H9 (cell line): ENCODE measurements around the gene C1orf105. TPM values are rescaled to one million over a fixed set of nuclear protein-coding genes. Genes with fewer than 3 reads are reported as not detected.

ENCODE experiments used
- DNase-seq: peaks from one replicate; pipeline ENCODE4 v3.0.0-alpha.2; 2017
- H2AFZ ChIP-seq: one replicate; pipeline ENCODE4 v1.6.1; 2013; ENCODE audit warnings: mild to moderate bottlenecking, low read length, control low read depth, moderate library complexity
- H2AK5ac ChIP-seq: 2 replicates; pipeline ENCODE4 v1.6.1; 2013; ENCODE audit warnings: low read length, control low read depth, mixed read lengths; ENCODE audit not compliant: insufficient read length
- H2BK120ac ChIP-seq: one replicate; pipeline ENCODE4 v1.6.1; 2013; ENCODE audit warnings: low read depth, mild to moderate bottlenecking, low read length, control low read depth, inconsistent platforms; ENCODE audit not compliant: poor library complexity, severe bottlenecking
- H2BK12ac ChIP-seq: 2 replicates; pipeline ENCODE4 v1.6.1; 2013; ENCODE audit warnings: low read length, control low read depth, mixed read lengths, low read depth; ENCODE audit not compliant: insufficient read length
- H2BK15ac ChIP-seq: 2 replicates; pipeline ENCODE4 v1.6.1; 2013; ENCODE audit warnings: low read depth, low read length, control low read depth
- H2BK20ac ChIP-seq: one replicate; pipeline ENCODE4 v1.6.1; 2013; ENCODE audit warnings: low read depth, mild to moderate bottlenecking, low read length, control low read depth, inconsistent platforms; ENCODE audit not compliant: poor library complexity, severe bottlenecking
- H2BK5ac ChIP-seq: 2 replicates; pipeline ENCODE4 v1.6.1; 2013; ENCODE audit warnings: low read length, control low read depth, mixed read lengths; ENCODE audit not compliant: insufficient read length
- H3K14ac ChIP-seq: 2 replicates; pipeline ENCODE4 v1.6.1; 2013; ENCODE audit warnings: low read length, control low read depth; ENCODE audit not compliant: insufficient read depth
- H3K18ac ChIP-seq: 2 replicates; pipeline ENCODE4 v1.6.1; 2013; ENCODE audit warnings: low read depth, mild to moderate bottlenecking, mixed read lengths, low read length, control low read depth; ENCODE audit not compliant: insufficient read length
- H3K23ac ChIP-seq: 2 replicates; pipeline ENCODE4 v1.6.1; 2013; ENCODE audit warnings: low read length, control low read depth, mixed read lengths, low read depth; ENCODE audit not compliant: insufficient read length
- H3K23me2 ChIP-seq: 2 replicates; pipeline ENCODE4 v1.6.1; 2013; ENCODE audit warnings: low read depth, mild to moderate bottlenecking, mixed read lengths, low read length, control low read depth; ENCODE audit not compliant: insufficient read length, poor library complexity, severe bottlenecking
- H3K27ac ChIP-seq: 2 replicates; pipeline ENCODE4 v1.5.1; 2013; ENCODE audit warnings: low read length, control low read depth, mixed read lengths, low read depth; ENCODE audit not compliant: insufficient read length
- H3K27me3 ChIP-seq: 2 replicates; pipeline ENCODE4 v1.6.1; 2013; ENCODE audit warnings: low read length, control low read depth, inconsistent platforms; ENCODE audit not compliant: insufficient read depth
- H3K4ac ChIP-seq: 2 replicates; pipeline ENCODE4 v1.6.1; 2013; ENCODE audit warnings: low read depth, mild to moderate bottlenecking, control low read depth, inconsistent platforms, low read length, moderate library complexity
- H3K4me1 ChIP-seq: 2 replicates; pipeline ENCODE4 v1.6.1; 2013; ENCODE audit warnings: low read length, control low read depth, inconsistent platforms; ENCODE audit not compliant: insufficient read depth
- H3K4me2 ChIP-seq: 2 replicates; pipeline ENCODE4 v1.6.1; 2013; ENCODE audit warnings: low read length, control low read depth, mixed read lengths; ENCODE audit not compliant: insufficient read length, insufficient read depth
- H3K56ac ChIP-seq: 2 replicates; pipeline ENCODE4 v1.6.1; 2013; ENCODE audit warnings: low read depth, mild to moderate bottlenecking, mixed read lengths, low read length, control low read depth; ENCODE audit not compliant: insufficient read length
- H3K79me1 ChIP-seq: 2 replicates; pipeline ENCODE4 v1.6.1; 2013; ENCODE audit warnings: low read depth, mild to moderate bottlenecking, moderate library complexity, low read length, control low read depth, inconsistent platforms; ENCODE audit not compliant: insufficient read depth, poor library complexity, severe bottlenecking
- H3K79me2 ChIP-seq: 2 replicates; pipeline ENCODE4 v1.6.1; 2013; ENCODE audit warnings: low read length, control low read depth, inconsistent platforms; ENCODE audit not compliant: insufficient read depth
- H3K9ac ChIP-seq: 2 replicates; pipeline ENCODE4 v1.6.1; 2013; ENCODE audit warnings: low read length, control low read depth, mixed read lengths; ENCODE audit not compliant: insufficient read length; ENCODE audit errors: extremely low read depth
- H3K9me3 ChIP-seq: one replicate; pipeline ENCODE4 v1.6.1; 2013; ENCODE audit warnings: low read depth, low read length, inconsistent platforms; ENCODE audit not compliant: control insufficient read depth
- H3T11ph ChIP-seq: one replicate; pipeline ENCODE4 v1.6.1; 2013; ENCODE audit warnings: mild to moderate bottlenecking, low read length, control low read depth, inconsistent platforms
- H4K20me1 ChIP-seq: one replicate; pipeline ENCODE4 v1.6.1; 2013; ENCODE audit not compliant: control insufficient read depth, insufficient read length, insufficient read depth
- H4K5ac ChIP-seq: 2 replicates; pipeline ENCODE4 v1.6.1; 2013; ENCODE audit warnings: low read depth, mild to moderate bottlenecking, mixed read lengths, low read length, control low read depth; ENCODE audit not compliant: insufficient read length
- H4K8ac ChIP-seq: replicated peaks from 2 replicates; pipeline ENCODE4 v1.6.1; 2013; ENCODE audit warnings: low read length, control low read depth, mixed read lengths, low read depth; ENCODE audit not compliant: insufficient read length
- H4K91ac ChIP-seq: 2 replicates; pipeline ENCODE4 v1.6.1; 2013; ENCODE audit warnings: low read depth, mild to moderate bottlenecking, moderate library complexity, mixed read lengths, low read length, control low read depth; ENCODE audit not compliant: insufficient read length
- H3K27ac Mint-ChIP-seq, 3 experiments: 2 replicates in 2 of 3; 3 replicates in 1 of 3; pipeline ENCODE4 v1.8.0; 2020 to 2021; ENCODE audit warnings: mixed read lengths in 3 of 3, mild to moderate bottlenecking in 1 of 3, moderate library complexity in 1 of 3
- H3K27me3 Mint-ChIP-seq: 2 replicates; pipeline ENCODE4 v1.8.0; 2021; ENCODE audit warnings: low read depth, mild to moderate bottlenecking, moderate library complexity, mixed read lengths
- H3K36me3 Mint-ChIP-seq, 3 experiments: 2 replicates in 2 of 3; 3 replicates in 1 of 3; pipeline ENCODE4 v1.8.0; 2020 to 2021; ENCODE audit warnings: low read depth in 3 of 3, mixed read lengths in 3 of 3; ENCODE audit not compliant: insufficient read depth in 1 of 3
- H3K4me1 Mint-ChIP-seq, 2 experiments: 2 replicates each; pipeline ENCODE4 v1.8.0; 2020; ENCODE audit warnings: mixed read lengths in 2 of 2
- H3K4me3 Mint-ChIP-seq, 2 experiments: 2 replicates in 1 of 2; 3 replicates in 1 of 2; pipeline ENCODE4 v1.8.0; 2020 to 2021; ENCODE audit warnings: mild to moderate bottlenecking in 2 of 2, mixed read lengths in 2 of 2, moderate library complexity in 1 of 2
- H3K9me3 Mint-ChIP-seq, 2 experiments: 2 replicates in 1 of 2; 3 replicates in 1 of 2; pipeline ENCODE4 v1.8.0; 2020; ENCODE audit warnings: mild to moderate bottlenecking in 2 of 2, mixed read lengths in 2 of 2, moderate library complexity in 1 of 2
- CTCF ChIP-seq: fragments of 200-600 bp; sonication (generic); conservative IDR thresholded peaks from 3 replicates; pipeline ENCODE4 v1.8.0; 2021; ENCODE audit warnings: antibody characterized with exemption, mild to moderate bottlenecking
- WGBS: extraction: QIAGEN DNeasy Blood & Tissue Kit; methylation state at CpG from one replicate; pipeline ENCODE4 v1.1.7; 2013; ENCODE audit warnings: missing lambda C conversion rate, low lambda C conversion rate, mixed read lengths; ENCODE audit not compliant: insufficient read length; ENCODE audit errors: extremely low coverage; 5-methylcytosine and 5-hydroxymethylcytosine counted together
- total RNA-seq: library from RNA; stranded (reverse); gene quantifications from 2 replicates; pipeline ENCODE4 v1.2.1, GENCODE V29; 2021

The C1orf105 gene
- total RNA-seq, 1 experiment from 2014 or later = not detected

DNA sequence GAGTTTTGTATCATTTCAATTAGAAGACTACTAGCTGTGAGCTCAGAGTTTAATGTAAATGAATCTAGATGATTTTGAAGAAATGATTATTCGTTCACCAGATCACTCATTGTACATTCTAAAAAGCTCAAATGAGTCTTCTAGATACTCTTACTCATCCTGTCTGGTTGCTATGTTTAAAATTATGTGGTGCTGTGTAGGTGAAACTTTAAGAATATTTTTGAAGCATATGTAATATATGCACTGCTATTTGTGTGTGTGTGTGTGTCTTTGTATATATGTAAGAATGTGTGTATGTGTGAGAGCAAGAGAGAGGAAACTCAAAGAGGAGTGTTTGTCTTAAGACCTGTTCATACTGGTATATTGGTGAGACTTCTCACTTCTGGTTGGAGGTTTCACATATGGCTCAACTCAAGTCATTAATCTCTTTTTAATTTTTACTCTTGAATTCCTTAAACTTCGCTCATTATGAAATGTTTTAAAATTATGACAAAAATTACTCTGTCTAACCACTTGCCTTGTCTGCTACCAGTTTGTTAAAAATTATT lies 8.6 kb upstream of the C1orf105 start:
- no CpG with 5 or more reads among the region's 2 CpGs for WGBS
- Histone ChIP-seq H3T11ph (no peak overlapping the region), H2BK20ac (no peak overlapping the region), H3K56ac (no peak overlapping the region), H2BK12ac (no peak overlapping the region), H3K23me2 (no peaks in the 10 kb centered on the region), H3K4ac (no peak overlapping the region), H3K23ac (no peak overlapping the region), H3K4me2 (no peak overlapping the region), H4K20me1 (no peaks in the 10 kb centered on the region), H3K79me1 (no peaks in the 10 kb centered on the region), H4K8ac (no peak overlapping the region), H2BK120ac (no peak overlapping the region), H3K9ac (no peak overlapping the region), H3K14ac (no peak overlapping the region), H3K27ac (no peak overlapping the region), H4K5ac (no peak overlapping the region), H2AK5ac (no peak overlapping the region), H3K79me2 (no peaks in the 10 kb centered on the region), H4K91ac (no peak overlapping the region), H2BK5ac (no peak overlapping the region), H3K18ac (no peak overlapping the region), H3K4me1 (no peaks in the 10 kb centered on the region), H2BK15ac (no peak overlapping the region), H3K9me3 (no peaks in the 10 kb centered on the region), H2AFZ (no peak overlapping the region), H3K27me3 (no peaks in the 10 kb centered on the region)
- no peak for DNase-seq
- no peak for TF ChIP-seq CTCF
- Mint-ChIP-seq H3K4me1 (0 out of 4 replicates have a peak, but pooled peaks cover 0 to under 1% of the 10 kb centered on the region in 2 experiments), H3K27me3 (no peaks in the 10 kb centered on the region), H3K27ac (no peak overlapping the region; a peak in 1 of 7 replicates), H3K4me3 (no peak overlapping the region), H3K9me3 (no peaks in the 10 kb centered on the region), H3K36me3 (no peaks in the 10 kb centered on the region)
